Measurements from ENCODE around the gene FHOD3.
"Not testable (repeated sequence)": the region's sequence is repeated elsewhere in the genome, so short reads cannot be mapped to it uniquely, and the experiment has no call there.

The FHOD3 gene

GRCh38 chr18:36441426-36442240 is 144.1 kb downstream of the FHOD3 start:
- DNase-seq (ENCODE audit: low read depth in 2 of 3, low spot score in 2 of 3) = no peak

- no peak for DNase-seq (ENCODE audit: low read depth in 2 of 3, low spot score in 2 of 3)
These were observed 145.2 kb downstream of the FHOD3 start for GRCh38 chr18:36442717-36443116.

GRCh38 chr18:36446059-36446458 is 148.5 kb downstream of the FHOD3 start:
- no peak for DNase-seq (ENCODE audit: low read depth in 2 of 3, low spot score in 2 of 3)

GRCh38 chr18:36448384-36449290 is 151.1 kb downstream of the FHOD3 start:
- DNase-seq (ENCODE audit: low read depth in 2 of 3, low spot score in 2 of 3) = no peak

DNA sequence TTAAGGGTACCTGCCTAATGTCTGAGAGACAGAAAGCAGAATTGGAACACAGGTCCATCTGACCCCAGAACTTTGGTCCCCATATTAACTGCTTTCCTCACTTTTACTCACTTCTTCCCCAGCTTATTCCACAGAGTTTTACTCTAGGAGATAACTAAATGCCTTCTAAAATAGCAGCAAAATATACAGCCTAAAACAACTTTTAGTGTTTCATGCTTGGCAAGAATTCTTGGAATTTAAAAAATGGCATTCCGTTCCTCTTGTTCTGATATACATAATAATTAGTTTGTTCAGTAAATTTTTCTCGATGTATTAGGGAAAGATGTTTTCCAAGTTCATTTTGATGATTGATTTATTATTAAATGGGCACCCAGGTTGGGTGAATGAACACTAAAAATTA is 151.9 kb downstream of the FHOD3 start:
- DNase-seq (ENCODE audit: low read depth in 2 of 3, low spot score in 2 of 3) = no peak

DNA sequence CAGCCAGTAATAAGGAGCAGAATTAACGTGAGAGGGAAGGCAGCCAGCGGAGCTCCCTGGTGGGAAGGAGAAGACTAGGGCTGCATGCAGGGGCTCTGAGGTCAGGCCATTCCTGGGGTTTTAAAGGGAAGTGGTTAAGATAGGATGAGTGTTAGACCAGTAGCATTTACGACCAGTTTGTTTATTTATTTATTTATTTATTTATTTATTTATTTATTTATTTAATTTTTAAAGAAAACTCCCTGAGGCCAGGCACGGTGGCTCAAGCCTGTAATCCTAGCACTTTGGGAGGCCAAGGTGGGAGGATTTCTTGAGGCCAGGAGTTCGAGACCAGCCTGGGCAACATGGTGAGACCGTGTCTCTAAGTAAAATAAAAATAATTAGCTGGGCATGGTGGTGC is 152.8 kb downstream of the FHOD3 start:
- DNase-seq (ENCODE audit: low read depth in 2 of 3, low spot score in 2 of 3) = no peak

DNA sequence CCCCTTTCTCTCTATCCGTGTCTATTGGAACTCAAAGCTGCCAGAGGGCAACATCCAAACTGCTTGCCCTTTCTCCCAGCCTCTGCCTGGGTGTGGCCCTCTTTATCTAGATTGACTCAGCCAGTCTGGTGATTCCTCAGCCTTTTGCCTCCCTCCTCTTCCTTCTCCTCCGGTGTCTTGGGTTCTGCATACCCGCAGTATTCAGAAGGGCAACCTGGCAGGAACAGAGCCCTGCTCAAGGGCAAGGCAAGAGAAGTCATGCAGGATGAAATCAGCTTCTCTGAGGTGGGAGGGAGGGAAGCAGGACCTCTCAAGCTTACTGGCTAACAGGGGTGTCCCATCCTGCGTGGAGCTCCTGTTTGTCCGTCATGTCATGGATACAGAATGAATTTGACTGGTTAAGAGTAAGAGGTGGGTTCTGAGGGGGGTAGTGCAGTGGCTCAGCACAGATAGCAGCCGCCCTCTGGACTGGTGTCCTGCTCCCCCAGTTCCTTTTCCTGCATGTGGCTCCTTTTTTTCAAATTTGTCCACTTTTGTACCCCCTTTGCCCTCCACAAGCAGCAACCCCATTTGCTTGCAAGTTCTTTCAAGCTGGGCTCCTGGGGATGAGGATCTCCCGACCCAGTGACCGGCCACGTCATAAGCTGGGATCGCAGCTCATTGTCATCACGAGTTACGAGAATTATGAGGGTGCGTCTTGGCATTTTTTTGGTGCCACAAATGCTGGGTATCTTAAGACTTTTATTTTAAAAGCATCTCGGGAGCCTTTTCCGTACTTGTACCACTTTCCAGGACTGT is 154.1 kb downstream of the FHOD3 start:
- DNase-seq (ENCODE audit: low read depth in 2 of 3, low spot score in 2 of 3) = no peak

- no peak for DNase-seq (ENCODE audit: low read depth in 2 of 3, low spot score in 2 of 3)
These were observed 156.7 kb downstream of the FHOD3 start for GRCh38 chr18:36454245-36454644.

GRCh38 chr18:36454848-36455458 is 157.4 kb downstream of the FHOD3 start:
- DNase-seq (ENCODE audit: low read depth in 2 of 3, low spot score in 2 of 3) = no peak

DNA sequence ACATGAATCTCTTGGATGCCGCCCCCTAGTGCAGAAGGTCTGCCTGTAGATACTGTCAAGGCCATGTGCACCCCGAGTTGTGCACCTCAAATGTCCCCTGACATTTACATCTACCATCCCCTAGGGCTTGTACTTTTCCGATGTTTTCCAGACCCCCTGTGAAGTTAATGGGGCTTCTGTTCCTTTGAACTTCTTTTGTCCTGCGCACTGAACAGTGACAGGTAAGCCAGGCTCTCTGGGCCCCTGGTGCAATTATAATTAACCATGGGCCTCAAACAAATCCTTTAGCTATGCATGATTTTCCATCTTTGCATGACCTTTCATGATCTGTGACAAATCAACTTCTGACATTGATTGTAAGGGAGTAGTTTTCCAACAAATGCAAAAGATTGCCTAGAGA is 158.4 kb downstream of the FHOD3 start:
- DNase-seq (ENCODE audit: low read depth in 2 of 3, low spot score in 2 of 3) = no peak

- no peak for DNase-seq (ENCODE audit: low read depth in 2 of 3, low spot score in 2 of 3)
These were observed 159.1 kb downstream of the FHOD3 start for GRCh38 chr18:36456622-36457021.

DNA sequence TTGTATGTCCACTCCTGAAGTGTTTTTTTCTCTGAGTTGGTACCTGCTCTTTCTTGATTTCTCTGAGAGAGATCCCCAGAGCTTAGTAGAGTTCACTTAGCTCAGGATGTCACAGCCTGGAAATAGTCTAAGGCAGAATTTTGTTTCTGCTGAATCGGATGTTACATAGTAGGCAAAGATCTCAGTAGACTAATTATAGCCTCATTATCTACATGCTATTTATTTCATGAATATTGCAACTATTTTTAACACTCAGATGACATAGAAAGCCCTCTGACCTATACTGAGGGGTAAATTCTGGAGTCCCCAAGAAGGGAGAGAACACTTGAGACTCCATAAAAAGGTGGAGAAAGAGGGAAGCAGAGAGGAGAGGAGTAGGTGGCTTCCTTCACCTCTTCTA is 160.2 kb downstream of the FHOD3 start:
- DNase-seq (ENCODE audit: low read depth in 2 of 3, low spot score in 2 of 3) = no peak

DNA sequence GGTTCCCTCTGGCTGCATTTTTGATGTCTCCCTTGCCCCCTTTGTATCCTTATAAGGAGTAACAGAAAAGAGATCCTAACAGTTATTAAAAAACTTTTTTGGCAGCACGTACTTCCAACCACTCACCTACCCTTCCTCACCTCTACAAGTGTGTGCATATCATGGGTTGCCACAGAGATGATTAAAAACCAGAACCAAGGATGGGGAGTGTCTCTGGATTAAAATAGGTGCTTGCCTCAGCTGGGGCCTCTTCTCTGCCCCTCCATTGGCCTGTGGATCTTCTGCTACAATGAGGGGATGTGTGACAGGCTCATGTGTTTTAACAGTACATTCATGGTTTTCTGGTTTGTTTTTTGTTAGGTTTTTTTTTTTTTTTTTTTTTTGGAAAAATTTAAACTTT is 160.8 kb downstream of the FHOD3 start:
- no peak for DNase-seq (ENCODE audit: low read depth in 2 of 3, low spot score in 2 of 3)

DNA sequence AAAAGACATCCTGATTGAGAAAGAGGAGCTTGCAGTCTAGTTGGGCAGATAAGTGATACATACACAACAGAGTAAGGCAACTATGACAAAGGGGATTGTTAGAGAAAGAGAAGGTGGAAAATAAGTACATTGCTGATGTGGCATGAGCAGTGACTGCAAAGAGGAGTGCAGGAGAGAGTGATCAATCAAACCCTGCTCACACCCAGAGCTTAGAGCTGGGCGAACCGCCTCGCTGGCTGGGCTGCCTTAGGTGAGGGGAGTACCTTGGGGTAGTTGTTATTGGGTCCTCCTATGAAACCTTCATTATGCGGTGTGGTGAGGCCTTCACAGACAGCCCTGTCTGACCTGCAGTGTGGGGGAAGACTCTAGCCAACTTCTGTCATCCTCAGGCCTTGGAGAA is 161.7 kb downstream of the FHOD3 start:
- DNase-seq (ENCODE audit: low read depth in 2 of 3, low spot score in 2 of 3) = no peak

DNA sequence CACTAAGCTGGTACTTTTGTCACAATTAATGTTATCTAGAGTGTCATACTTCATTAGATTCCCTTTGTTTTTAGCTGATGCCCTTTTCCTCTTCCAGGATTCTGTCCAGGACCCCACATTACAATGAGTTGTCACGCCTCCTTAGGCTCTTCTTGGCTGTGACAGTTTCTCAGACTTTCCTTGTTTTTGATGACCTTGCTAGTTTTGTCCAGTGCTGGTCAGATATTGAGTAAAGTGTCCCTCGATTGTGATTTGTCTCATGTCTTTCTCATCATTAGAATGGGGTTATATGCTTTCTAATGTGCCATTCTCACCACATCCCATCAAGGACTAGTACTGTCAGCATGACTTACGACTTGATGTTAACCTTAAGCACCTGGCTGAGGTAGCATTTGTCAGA is 162.3 kb downstream of the FHOD3 start:
- DNase-seq (ENCODE audit: low read depth in 2 of 3, low spot score in 2 of 3) = no peak

DNA sequence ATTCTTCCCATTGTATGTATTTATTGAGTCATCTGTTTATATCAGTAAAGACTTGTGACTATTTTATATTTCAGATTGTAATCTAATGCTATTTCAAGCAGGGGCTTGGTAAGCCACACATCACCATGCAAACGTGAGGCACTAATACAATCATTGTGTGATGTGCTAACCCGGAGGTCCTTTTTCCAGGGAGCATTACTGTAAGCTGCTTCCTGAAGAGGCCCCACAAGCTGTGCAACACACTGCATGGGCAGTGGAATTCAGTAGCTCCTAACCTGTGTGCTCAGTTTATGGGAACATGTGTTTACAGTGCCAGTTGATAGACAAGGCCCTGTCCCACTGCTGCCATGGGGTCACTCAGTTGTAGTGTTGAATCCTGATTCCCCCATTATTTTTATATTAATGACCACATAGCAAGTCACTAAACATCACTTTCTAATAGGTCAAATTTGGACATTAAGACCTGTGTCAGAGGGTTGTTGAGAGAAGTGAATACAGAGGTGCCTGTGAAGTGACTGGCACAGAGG is 162.9 kb downstream of the FHOD3 start:
- no peak for DNase-seq (ENCODE audit: low read depth in 2 of 3, low spot score in 2 of 3)

DNA sequence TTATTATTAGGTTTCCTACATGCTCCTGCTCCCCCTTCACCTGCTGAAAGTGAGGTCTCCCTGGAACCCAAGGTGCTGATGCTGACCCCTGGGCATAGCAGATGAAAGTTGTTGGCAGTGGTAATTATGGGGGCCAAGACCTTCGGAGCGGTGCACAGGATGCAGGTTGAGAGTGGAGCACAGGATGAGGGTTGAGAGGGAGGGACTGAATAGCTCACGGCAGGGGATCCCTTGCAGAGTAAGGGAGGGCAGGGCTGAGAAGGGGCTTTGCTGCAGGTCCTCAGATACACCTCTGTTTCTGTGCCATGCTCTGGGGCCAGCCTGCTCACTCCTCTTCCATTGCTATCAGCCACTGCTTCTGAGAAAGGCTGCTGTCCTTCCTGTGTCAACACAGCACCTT is 163.3 kb downstream of the FHOD3 start:
- no peak for DNase-seq (ENCODE audit: low read depth in 2 of 3, low spot score in 2 of 3)

GRCh38 chr18:36461551-36461987 is 164.1 kb downstream of the FHOD3 start:
- DNase-seq (ENCODE audit: low read depth in 2 of 3, low spot score in 2 of 3) = no peak

- DNase-seq (ENCODE audit: low read depth in 2 of 3, low spot score in 2 of 3) = not testable (repeated sequence)
These were observed 166.0 kb downstream of the FHOD3 start for GRCh38 chr18:36463516-36463915.

GRCh38 chr18:36464126-36464651 is 166.7 kb downstream of the FHOD3 start:
- DNase-seq (ENCODE audit: low read depth in 2 of 3, low spot score in 2 of 3) = no peak
